HG03520 (cell line): ENCODE results near the gene POLR1D.

ENCODE experiments used
- ATAC-seq: cut with Tn5 transposase; IDR thresholded peaks from one replicate; pipeline ENCODE4 v1.9.1; 2021; ENCODE audit warnings: mild to moderate bottlenecking, moderate library complexity; ENCODE audit not compliant: unreplicated experiment

POLR1D gene, protein sequence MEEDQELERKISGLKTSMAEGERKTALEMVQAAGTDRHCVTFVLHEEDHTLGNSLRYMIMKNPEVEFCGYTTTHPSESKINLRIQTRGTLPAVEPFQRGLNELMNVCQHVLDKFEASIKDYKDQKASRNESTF

DNA sequence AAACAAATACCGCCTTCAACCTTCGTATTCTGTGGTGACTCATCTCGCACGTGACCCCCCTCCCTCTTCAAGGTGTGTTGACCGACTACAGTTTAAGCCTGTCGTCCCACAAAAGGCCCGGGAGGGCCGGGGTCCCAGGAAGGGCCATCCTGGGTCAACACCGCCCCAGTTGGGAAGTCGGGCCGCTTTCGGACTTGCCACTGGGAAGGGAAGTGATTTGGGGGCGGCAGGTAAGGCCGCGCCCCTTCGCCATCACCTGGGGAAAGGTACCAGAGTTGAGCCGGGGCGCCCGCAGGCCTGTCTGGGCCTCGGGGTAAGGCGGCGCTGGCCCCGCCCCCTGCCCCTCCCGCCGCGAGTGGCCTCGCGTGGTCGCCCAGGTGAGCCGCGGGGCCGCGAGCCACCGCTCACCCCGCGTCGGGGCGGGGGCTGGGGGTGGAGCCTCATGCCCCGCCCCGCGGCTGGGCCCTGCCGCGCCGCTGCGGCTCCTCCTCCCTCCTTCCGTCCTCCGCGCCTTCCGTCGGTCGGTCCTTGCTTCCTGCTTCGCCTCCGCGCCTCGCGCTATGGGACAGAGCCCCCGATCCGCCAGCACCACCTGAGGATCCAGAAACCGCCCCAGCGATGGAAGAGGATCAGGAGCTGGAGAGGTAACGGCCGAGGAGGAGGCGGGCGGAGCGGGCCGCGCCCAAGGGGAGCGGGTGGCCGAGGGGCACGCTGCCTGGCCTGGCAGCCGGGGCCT, at the start of gene POLR1D:
POLR1D (plus strand) TSS at position 527 of the 736 bp plus-strand sequence; CDS start at position 619, 92 bp downstream.
- ATAC-seq, result peak; percentile 56

DNA sequence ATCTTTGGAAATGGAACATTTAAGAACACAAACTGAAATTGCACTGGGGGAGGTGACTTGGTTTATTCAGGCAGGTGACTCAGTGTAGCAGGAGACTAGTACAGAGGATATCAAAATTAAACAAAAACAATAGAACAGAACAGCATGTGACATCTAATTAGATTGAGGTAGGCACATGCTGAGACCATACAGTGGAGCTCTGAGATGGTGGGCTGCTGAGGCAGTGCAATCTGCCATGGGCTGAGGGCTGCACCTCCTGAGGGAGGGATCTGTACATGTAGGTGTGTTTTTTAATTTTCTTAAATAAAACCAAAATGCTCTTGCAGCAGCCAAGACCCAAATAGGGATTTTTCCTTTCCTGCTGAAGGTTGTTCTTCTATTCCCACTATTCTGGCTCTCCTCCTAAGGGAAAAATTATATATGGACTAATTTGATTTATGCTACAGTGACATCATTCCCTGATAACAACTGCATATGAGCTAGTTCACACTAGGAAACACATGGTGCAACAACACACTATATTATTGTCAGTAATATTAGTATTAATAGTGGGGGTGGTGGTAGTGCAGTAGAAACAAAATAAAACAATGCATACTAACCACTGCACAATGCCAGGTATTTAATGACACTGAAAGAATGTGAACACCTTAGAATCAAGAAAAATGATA, 49.3 kb upstream of the POLR1D start:
- ATAC-seq, result no peak

DNA sequence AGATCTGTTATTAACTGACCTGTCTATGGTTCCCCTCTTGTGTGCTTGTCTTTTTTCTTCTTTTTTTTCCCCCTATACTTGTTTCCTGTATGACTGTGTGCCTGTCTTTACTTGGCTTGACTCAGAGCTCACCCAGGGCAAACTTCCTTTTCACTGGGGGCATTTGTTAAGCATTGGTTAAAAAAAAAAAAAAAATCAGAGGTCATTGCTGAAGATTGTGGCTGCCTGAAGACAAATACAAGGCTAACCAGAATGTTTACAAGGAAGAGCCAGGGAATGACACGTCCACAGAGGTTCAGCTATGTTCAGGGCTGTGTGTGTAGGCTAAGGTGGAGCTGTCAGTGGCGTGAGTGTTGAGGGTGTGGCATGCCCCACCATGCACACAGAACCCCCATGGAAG, 48.4 kb upstream of the POLR1D start:
- ATAC-seq, result no peak

DNA sequence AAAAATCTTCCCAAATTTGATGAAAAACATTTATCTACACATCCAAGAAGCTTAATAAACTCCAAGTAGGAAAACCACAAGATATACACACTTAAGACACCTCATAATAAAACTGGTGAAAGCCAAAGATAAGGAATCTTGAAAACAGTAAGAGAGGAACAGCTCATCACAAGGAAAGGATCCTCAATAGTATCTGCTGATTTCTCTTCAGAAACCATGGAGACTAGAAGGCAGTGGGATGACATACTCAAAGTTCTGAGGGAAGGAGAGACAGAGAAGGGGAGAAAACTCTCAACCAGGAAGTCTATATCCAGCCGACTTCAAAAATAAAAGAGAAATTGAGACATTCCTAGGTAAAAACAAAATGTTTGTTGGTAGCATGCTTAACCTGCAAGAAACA, 47.0 kb upstream of the POLR1D start:
- ATAC-seq, result no peak

DNA sequence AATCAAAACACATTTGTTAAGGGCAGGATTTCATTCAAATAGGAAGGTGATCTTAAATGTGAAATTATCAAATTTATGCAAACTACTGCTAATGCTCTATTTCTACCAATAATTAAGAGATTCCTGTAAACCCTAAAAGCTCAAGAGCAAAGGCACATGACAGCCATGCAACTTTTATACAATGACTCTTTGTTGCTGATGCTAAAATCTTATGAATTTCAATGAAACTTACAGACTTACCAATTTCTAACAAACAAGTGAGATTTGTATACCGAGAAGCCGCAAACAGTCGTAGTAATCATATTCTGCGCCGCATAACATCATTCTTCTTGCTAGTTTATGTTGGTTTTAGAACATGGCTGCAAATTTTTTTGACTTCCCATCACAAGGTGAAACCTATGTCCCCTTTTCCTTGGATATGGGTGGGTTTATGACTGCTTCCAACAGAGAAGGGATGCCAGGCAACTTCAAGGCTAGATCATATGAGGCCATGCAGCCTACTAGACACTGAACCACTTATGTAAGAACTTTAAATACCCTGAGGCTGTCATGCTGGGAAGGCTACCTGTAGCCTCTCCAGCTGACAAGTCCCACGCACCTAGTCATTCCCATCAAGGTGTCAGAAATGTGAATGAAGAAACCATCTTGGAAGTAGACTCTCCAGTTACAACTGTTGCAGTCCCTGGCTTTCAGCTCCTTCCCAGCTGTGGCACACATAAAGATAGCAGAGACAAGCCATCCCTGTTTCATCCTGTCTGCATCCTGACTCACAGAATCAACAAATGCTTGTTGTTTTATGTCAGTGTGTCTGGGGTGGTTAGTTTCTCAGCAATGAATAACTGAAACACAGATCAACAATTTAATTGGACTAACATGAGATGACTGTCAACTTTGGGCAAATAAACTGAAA, 43.3 kb upstream of the POLR1D start:
- no peak for ATAC-seq

DNA sequence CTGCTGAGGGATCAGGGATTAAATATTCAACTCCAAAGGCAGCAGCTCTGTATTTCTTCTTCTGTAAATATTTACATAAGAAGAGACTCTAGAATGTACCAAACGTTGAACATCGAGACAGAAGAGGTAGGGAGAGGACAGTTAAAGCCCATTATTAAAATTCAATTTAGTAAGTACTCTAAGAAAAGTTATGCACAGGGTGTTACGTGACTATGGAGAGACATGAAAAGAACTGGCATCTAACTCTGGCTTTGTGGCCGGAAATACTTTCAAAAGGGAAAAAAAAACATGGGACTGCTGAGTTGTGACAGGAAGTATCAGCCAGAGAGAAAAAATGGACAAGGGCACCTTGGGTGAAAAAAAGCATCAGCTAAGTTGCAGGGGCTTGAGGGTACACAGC, 38.0 kb upstream of the POLR1D start:
- ATAC-seq, result no peak

DNA sequence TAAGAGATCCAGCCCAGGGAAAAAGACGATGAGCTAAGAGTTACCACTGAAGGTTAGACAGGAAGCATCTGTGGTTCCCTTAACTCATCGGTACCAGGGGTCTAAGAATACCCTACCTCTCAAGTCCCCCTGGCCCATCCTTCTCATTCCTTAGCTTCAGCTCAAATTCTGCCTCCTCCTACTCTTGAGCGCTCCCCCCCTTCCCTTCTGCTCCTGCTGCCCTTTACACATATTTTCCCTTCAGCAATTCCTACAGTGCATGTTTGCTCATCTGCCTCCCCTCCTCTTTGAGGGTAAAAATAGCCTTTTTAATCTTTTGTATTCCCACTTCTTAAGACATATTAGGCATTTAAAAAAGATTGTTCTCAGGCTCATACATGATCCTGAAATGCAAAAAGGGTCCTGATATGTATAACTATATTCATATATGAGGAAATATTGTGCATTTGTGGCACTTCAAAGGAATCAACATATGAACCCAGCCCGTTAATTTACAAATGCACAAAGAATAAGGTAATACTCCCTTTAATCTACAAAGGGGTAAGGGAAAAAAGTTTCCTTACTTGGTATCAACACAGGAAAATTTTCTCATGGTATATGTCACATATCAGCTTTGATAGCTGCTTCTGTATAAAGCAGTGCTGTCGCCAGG, 34.5 kb upstream of the POLR1D start:
- no peak for ATAC-seq

DNA sequence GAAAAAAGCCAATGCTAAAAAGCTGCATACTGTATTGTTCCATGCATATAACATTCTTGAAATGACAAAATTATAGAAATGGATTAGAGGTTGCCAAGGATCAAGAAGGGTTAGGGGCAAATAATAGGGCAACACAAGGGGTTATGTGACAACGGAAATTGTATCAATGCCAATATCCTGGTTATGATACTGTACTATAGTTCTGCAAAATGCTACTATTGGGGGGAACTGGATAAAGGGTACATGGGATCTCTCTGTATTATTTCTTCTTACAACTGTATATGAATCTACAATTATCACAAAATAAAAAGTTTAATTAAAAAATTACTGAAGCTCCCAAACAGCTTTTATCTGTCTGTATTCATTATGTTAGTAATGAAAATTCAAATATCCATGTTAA, 33.3 kb upstream of the POLR1D start:
- ATAC-seq, result no peak

DNA sequence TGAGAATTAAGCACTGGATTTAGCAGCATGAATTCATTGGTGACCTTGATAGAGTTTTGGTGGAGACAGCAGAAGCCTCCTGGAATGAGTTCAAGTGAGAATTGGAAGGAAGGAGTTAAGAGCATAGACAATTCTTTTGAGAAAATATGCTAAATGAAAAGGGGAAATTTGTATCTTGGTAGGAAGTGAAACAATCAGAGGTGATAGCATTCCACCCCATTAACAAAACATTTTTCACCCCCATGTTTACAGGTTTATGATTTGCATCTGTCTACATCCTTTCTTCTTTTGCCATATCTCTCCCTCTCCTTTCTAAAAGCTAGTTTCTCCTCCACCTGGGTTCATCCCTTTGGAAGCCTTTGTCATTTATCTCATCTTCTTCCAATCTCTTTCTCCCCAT, 28.8 kb upstream of the POLR1D start:
- no peak for ATAC-seq

DNA sequence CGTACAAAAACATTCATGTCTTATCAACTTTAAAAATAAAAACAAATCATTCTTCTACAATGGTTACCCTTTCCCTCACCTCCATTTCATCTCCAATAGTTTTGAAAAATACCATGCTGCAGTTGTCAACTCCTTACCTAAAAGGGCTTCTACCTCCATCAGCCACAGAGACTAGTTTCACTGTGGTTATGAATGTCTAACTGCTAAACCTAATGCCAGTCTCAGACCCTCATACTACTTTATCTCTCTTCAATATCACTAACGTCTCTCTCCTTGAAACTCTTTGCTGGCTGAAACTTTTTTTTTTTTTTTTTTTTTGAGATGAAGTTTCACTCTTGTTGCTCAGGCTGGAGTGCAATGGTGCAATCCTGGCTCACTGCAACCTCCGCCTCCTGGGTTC, 28.4 kb upstream of the POLR1D start:
- no peak for ATAC-seq

DNA sequence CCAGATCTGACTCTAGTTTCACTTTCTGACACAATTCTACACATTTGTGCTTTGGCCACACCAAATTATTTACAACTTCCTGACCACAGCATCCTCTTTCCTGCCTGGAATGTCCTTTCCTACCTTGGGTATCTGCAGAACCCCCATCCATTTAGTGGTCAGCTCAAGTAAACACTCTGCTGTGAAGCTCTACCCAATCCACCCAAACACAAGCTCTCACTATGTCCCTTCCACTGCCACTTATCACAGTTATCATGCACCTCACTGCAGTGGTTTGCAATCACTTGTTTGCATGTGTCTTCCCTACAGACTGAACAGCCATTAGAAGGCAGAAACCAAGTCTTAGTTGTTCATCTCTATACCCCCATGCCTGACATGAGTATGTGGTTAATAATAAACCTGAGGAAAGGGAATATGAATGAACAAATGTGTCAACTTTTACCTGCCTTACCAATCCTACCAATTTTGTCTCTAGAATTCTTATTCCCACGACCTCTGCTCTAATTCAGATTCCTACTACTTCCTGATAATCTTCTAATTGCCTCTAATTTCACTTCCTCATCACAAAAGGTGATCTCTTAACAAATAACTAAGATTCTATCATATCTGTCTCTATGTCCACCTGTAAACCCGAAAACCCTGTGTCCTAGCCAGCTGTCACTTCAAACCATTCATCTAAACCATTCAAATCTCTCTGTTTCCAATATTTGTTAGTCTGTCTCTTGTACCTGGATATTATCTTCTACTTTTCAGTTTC, 26.5 kb upstream of the POLR1D start:
- ATAC-seq, result no peak

DNA sequence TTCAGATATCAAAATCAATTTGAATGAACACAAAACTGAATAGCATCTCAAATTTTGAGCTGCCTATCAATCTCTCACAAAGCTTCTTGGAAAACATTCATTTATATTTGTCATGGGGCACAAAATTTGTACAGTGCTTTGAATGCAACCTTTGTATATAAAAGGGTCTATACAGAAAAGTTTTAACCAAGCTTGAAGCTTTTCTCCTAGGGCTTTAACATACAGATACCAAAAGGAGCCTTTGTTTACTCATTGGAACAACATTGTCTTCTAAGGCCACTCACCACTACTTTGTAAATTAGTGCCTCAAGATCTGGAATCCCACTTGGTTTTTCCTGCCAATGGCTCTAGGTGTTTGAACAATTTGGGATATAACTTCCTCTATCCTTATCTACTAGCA, 22.6 kb upstream of the POLR1D start:
- no peak for ATAC-seq

DNA sequence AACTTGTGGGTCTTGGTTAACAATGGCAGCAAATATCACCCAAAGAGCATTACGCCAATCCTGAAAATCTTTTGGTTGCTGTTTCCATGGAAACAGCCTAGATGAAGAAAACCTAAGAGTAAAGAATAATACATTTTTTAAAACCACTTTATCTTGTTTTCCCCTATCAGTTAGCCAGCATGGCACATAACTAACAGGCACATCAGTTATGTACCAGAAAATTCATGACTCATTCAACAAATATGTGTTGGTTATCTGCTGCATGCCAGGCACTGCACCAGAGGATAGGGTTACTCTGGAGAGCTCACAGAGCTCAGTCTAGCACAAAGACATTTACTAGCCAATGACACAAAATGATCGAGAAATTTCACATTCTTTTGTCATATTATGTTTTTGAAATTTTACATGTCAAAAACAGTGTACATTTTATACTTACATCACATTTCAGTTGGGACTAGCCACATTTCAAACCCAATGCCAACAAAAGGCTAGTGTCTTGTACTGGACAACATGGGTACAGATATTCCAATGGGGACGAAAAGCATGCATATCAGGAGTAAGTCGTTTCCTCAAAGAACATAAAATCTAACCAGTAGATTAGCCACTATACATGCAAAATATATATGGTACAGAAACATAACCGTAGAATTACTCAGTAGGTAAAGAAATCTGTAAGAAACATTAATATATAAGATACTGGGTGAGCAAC, 21.7 kb upstream of the POLR1D start:
- ATAC-seq, result no peak

DNA sequence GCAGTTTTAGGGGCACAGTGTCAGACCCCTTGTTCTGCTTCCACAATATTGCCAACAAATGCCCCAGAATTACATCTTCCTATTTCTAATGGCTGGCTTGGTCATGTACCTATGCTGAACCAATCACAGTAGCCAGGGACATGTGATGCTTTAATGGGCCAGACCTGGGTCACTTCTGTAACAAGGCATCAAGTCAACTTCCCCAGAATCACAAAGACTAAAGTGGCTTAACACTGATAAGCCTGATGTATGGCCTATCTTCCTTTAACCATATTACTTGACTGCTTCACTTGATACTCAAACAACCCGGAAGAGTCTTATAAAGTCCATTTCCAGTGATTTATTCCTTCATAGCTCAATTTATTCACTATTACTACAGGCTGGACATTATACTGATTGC, 21.0 kb upstream of the POLR1D start:
- no peak for ATAC-seq

DNA sequence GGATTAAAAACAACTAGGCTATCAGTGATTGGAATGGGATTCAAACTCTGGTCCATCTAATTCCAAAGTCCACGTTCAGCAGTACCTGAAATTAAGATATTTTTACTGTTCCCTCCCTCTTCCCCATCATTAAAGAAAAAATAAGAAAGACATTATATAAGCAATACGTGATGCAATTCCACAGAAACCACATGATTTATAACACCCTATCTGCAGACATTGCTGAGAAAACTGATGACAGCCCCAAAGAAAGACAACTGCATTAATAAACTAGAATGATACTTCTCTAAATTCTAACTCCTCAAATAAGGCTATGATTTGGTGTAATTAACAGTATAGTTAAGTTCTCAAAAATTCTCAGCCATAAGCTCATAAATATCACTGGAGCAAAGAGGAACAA, 20.5 kb upstream of the POLR1D start:
- no peak for ATAC-seq

DNA sequence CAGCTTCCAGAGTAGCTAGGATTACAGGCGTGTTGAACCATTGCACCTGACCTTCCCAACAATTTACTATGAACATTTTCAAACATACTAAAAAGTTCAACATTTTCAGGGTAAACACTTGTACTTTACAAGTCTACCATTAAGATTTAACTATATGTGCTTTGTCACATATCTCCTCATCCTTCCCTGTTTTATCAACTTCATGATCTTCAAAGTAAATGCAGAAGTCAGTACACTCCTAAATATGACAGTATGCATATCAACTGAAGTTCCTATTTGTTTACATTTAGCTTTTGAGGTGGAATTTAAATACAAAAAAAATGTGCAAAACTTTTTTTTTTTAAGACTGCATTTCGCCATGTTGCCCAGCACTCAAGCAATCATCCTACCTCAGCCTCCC, 19.9 kb upstream of the POLR1D start:
- no peak for ATAC-seq

DNA sequence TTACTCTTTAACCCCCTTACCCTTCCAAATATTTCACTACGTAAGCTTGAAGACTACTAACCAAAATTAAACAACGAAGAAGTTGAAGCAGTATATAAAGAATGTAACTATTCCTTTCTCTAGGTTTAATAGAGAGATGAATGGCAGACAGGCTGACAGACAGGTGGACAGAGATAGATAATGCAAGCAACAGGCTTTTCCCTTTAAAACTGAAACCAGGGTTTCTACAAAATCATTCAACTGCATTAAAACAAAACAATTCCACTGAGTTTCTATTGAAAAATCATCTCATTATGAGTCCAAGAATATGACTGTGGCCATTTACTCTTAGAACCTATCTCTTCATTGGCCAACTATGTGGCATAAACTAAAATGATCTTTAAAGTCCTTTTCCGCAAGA, 16.6 kb upstream of the POLR1D start:
- ATAC-seq, result no peak

DNA sequence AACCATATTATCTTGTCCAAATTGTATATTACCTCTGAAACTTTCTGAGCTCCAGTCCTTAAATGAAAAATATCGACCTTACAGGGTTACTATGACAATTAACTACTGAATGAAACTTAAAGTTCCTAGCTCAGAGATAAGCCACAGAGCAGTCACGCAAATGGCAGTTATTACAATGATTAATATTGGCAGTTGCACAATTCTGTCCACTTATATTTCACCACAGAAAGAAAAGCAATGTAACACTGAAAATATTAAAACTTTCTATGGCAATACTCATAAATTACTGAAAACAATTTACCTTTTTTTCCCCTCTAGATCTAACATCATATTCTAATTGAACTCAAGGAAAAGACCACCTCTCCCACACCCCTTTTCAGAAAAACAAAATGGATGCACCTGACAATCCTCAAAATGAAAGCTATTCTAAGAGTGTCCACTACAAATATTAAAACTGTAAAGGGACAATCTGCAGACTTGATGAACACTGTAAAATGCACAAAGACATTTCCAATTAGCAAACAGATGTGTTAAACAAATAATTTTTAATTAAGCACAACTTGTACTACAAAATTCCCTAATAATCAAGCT, 16.0 kb upstream of the POLR1D start:
- ATAC-seq, result no peak

DNA sequence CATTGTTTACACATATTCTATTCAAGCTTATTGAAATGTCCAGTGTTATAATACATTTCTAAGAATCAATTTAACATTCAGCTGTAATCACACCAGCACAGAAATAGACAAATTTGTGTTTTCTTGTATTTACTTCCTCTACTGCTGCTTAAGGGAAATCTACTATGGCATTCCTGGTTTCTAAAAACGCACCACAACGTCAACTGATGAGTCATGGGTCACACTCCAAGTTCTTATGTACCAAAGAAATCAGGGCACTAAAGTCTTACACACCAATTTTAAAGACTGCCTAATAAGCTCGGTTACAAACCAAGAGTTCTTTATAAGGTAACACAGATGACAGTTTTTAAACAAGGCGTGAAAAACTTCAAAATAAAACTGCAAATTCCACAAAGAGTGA, 14.6 kb upstream of the POLR1D start:
- no peak for ATAC-seq
